GM21737 (cell line): Measurements from ENCODE around the gene CFAP77.

Experiments
- ATAC-seq: cut with Tn5 transposase; IDR thresholded peaks from one replicate; pipeline ENCODE4 v1.9.1; 2021; ENCODE audit warnings: mild to moderate bottlenecking, moderate library complexity; ENCODE audit not compliant: unreplicated experiment

The CFAP77 gene

GRCh38 chr9:132514011-132514744 is 104.2 kb downstream of the CFAP77 start:
- no peak for ATAC-seq

DNA sequence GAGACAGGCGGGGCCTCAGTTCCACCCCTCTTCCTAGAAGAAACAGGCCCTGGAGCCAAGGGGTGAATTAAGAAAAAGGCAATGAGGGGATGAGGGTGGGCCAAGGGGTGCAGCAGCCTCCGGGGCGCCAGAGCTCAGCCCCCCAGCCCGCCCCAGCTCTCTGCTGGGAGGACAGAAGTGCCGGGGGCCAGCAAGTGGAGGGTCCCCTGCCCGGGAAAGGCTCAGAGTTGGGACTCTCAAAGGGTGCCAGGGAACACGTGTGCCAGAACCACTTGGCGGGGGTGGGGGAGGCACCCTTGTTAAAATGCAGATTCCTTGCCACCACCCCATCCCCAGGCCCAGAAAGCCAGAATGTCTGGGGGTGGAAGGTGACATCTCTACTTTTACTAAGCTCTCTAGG is 104.8 kb downstream of the CFAP77 start:
- no peak for ATAC-seq

- no peak for ATAC-seq
Measured at GRCh38 chr9:132516301-132516700, 106.3 kb downstream of the CFAP77 start.

DNA sequence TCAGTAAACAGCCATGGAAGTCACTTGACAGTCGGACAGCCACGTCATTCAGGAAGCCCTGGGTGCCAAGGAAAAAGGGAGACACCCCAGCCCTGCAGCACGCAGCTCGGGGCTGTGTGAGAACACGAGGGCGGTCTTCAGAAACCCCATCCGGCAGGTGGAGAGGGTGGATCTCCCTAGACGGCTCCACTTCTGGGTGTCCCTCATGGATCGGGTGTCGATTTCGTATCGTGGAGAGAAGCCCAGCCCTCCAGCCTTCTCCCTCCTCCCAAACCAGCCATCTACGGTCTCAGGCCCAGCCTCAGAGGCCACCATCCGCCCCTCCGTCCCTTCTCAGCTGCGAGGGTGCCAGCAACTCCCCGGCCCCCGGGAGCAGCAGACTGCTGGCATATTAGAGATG is 106.9 kb downstream of the CFAP77 start:
- no peak for ATAC-seq

GRCh38 chr9:132517815-132518550 is 108.0 kb downstream of the CFAP77 start:
- no peak for ATAC-seq

DNA sequence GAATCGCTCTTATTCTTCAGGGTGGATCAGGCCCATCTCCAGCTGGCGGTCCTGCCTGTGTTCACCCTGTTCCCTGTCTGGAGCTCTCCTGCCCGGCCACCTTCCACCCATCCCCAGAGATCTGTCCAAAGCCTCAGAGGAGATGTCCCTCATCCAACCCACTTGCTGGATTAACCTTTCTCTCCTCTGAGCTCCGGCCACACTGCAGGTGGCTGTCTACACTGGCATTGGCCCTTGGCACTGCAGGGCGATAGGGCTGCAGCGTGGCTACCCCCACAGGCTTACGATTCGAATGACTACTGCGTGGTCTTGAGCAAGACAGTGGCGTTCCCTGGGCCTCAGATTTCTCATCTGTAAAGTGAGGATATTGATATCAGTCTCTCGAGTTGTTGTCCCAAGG is 108.6 kb downstream of the CFAP77 start:
- ATAC-seq = no peak

- ATAC-seq = no peak
Measured at GRCh38 chr9:132519033-132519432, 109.0 kb downstream of the CFAP77 start.

GRCh38 chr9:132520612-132521011 is 110.6 kb downstream of the CFAP77 start:
- no peak for ATAC-seq

DNA sequence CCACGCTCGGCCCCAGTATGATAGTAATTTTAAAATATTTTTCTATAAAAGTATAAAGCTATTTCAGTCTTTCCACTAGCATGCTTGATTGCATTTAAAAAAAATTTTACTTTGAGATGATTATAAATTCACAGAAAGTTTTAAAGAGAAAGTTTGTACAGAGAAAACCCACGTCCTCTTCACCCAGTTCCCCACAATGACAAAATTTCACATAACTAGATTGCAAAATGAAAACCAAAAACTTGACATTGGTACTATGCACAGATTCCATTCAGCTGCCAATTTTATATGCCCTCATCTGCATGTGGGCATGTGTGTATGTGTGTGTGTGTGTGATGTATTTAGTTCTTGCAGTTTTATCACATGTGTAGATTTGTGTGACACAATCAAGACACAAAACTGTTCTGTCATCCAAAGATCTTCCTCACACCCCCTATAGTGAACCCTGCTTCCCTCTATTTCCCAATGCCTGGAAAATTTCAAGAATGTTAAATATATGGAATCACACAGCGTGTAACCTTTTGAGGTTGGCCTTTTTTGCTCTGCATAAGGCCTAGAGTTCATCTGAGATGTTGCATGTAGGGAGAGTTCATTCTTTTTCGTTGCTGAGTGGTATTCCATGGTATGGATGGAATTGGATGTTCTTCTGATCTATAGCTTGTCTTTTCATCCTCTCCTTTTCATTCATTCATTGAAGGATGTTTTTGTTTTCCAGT is 115.5 kb downstream of the CFAP77 start:
- no peak for ATAC-seq

DNA sequence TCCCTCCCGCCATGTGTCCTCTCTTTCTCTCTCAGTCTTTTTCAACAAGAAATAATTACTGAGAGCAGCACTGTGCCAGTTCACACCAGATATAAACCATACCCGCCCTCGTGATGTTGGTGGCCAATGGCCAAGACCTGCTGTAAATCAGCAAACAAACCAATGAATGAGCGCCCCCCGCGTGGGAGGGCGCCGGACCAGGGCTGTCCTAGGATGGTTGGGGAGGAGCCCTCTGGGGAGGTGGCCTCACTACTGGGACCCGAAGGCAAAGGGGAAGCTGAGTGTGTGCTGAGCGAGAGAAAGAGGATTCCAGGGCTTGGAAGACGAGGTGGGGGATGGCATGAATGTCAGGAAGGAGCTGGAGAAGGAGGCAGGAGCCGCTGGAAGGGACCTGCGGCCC is 121.2 kb downstream of the CFAP77 start:
- no peak for ATAC-seq

DNA sequence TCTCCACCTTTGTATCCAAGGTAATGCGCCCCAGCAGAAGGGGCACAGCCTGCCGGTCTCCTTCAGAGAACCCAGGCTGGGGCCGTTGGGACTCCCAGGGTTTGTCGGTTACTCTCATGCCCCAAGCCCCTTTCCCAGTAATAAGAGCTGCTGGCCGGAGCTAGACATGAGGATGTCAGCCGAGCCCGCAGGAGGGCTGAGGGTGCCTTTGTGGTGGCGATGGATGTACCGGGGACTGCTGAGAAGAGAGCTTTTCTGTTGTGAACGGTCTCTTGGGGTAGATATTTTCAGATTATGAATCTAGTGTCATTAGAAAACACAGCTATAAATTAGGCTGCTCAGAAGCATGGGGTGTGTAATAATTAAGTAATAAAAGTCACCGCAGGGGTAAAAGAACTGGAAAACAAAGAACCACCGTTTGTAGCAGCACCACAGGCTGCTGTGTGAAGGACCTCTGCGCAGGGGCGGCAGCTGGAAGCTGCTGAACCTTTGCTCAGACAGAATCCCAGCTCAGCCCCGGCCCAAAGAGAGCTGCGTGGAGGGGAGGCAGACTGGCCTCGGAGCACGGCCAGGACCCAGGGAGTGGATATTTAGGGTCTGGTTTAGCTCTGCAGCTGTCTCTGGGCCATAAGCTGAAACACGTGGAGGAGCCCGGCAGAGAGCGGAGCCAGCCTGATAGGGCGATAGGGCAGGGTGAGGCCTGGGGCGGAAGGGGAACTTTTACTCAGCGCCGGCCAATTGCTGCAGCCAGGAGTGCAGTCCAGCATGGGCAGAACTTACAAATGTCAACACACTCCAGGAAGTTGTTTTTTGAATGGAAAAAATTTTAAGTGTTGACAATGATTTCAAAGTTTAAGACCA is 121.9 kb downstream of the CFAP77 start:
- no peak for ATAC-seq

- no peak for ATAC-seq
Measured at GRCh38 chr9:132534832-132535231, 124.8 kb downstream of the CFAP77 start.

DNA sequence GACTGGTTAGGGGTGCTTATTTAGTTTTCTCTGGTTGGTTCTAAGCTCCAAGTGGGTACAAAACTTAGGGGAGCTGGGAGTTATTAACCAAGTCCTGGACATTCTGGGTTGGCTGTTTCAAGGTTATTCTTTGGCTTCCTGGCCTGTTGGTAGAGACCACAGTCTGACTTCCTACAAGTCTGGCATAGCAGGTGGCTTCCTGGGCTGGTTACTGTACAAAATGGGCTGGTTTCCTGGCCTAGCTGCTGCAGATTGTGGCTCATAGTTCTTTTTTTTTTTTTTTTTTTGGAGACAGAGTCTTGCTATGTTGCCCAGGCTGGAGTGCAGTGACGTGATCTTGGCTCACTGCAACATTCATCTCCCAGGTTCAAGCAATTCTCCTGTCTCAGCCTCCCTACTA is 126.1 kb downstream of the CFAP77 start:
- no peak for ATAC-seq

DNA sequence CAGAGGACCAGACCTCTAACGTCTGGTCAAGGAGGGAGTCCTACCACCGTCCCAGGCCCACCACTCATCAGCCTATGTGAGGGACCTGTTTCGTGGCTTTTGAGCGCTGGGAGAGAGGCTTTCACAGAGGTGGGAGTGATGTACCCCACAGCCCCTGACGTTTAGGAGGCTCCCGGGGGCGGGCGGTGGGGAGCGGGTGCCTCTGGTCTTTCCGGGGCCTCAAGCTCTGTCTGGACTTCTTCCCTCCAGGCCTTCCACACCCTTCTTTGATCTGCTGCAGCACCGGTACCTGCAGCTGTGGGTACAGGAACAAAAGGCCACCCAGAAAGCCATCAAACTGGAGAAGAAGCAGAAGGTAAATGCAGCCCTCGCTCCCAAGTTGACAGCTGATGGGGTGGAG is 127.3 kb downstream of the CFAP77 start:
- ATAC-seq = no peak

DNA sequence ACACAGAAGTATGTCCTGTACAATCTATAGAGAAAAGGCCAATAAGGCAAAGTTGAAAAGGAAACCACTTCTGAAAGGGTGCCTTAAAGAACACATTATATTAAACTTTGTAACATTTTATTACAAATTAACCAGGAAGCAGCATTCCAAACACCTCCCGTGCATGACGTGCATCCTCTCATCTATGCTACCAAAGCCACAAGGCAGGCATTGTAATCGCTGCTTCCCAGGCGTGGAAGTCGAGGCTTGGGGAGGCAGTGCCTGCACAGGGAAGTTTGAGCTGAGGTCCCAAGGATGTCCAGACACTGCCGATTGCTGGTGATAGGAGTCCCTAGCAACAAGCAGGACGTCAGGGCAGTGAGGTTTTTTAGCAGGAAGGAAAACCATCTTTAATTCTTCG is 128.1 kb downstream of the CFAP77 start:
- ATAC-seq = no peak

GRCh38 chr9:132539096-132539495 is 129.1 kb downstream of the CFAP77 start:
- ATAC-seq = no peak

DNA sequence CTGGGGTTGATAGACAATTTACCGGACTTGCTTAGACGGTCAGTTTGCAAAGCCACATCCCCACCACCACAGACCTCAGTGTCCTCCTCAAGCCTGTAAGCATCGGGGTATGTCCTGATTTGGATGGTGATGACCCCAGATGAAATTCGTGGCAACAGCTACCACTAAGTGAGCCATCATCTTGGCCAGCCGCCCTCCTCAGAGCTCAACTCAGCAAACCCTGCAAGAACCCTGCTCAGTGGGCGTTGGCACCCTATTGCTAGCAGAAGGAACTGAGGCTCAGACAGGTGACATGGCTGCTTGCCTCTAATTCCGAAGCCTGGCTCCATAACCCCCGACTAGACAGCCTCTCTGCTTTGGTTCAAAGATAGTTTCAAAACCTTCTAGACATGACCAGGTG is 131.0 kb downstream of the CFAP77 start:
- ATAC-seq = no peak

- no peak for ATAC-seq
Measured at GRCh38 chr9:132541870-132542830, 132.1 kb downstream of the CFAP77 start.

- no peak for ATAC-seq
Measured at GRCh38 chr9:132543251-132543650, 133.2 kb downstream of the CFAP77 start.

- ATAC-seq = no peak
Measured at GRCh38 chr9:132543960-132544359, 133.9 kb downstream of the CFAP77 start.
